ENCODE results near the gene PLOD2. TPM values are rescaled to one million over a fixed set of nuclear protein-coding genes. Genes with fewer than 3 reads are reported as not detected.

The PLOD2 gene
- total RNA-seq, 1 donor: 345 TPM

DNA sequence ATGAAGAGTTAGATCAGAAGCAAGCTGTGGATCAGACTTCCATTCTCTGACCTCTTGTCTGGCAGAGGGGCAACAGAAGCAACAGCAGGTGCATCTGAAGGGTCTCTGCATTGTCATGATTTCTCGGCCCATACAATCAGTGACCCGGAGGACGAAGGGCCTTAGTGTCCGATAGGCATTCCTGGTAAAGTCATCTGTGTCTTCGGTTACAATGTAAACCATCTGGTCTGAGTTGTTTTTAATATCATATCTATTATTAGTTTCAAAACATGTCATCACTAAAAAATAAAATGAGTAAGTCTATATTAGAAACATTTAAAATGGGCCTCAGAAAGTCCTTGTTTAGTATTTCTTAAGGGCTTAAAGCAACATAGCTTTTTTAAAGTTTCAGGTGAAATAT lies 38.8 kb upstream of the PLOD2 start:
- Histone ChIP-seq H4K20me1 (ENCODE audit: insufficient read depth, low read length) (no peaks in the 10 kb centered on the region), H3K79me2 (ENCODE audit: insufficient read depth, low read length) (no peaks in the 10 kb centered on the region), H3K36me3 (ENCODE audit: insufficient read depth, low read length) (peaks cover 5% of the 10 kb centered on the region), H3K27ac (ENCODE audit: low read depth, low read length) (no peak overlapping the region), H3K4me1 (ENCODE audit: insufficient read depth, low read length) (no peaks in the 10 kb centered on the region), H3K4me2 (ENCODE audit: insufficient read depth, low read length) (no peak overlapping the region), H3K27me3 (ENCODE audit: insufficient read depth, low read length) (no peaks in the 10 kb centered on the region), H2AFZ (ENCODE audit: low read length) (no peak overlapping the region), H3K4me3 (ENCODE audit: insufficient read depth, low read length) (no peak overlapping the region), H3K9me3 (ENCODE audit: low read depth, low read length) (no peaks in the 10 kb centered on the region)
- no peak for DNase-seq (ENCODE audit: insufficient read length, low spot score, missing footprints)
- TF ChIP-seq, protein P1, sequence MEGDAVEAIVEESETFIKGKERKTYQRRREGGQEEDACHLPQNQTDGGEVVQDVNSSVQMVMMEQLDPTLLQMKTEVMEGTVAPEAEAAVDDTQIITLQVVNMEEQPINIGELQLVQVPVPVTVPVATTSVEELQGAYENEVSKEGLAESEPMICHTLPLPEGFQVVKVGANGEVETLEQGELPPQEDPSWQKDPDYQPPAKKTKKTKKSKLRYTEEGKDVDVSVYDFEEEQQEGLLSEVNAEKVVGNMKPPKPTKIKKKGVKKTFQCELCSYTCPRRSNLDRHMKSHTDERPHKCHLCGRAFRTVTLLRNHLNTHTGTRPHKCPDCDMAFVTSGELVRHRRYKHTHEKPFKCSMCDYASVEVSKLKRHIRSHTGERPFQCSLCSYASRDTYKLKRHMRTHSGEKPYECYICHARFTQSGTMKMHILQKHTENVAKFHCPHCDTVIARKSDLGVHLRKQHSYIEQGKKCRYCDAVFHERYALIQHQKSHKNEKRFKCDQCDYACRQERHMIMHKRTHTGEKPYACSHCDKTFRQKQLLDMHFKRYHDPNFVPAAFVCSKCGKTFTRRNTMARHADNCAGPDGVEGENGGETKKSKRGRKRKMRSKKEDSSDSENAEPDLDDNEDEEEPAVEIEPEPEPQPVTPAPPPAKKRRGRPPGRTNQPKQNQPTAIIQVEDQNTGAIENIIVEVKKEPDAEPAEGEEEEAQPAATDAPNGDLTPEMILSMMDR (IDR thresholded peaks at IDR 0.05; ENCODE audit: extremely low read depth, low read depth, low read length): no peak

DNA sequence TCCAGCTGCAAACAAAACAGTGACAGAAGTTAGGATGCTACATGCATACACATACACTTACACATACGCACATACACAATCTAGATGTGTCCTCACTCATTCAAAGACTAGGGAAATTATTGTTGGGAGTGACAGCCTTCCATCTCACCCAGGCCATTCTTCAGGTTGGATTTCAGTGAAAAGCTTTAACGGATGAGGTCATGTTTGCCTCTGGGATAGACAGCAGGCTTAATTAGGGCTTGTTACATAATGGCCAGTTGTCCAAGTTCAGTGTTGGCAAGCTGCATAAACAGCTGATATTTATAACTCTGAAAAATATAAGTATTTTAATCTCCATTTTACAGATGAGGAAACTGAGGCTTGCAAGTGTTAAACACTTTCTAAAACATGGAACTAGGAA lies 35.8 kb upstream of the PLOD2 start:
- no peak for DNase-seq (ENCODE audit: insufficient read length, low spot score, missing footprints)
- H3K27ac ChIP-seq (ENCODE audit: low read depth, low read length): no peak overlapping the region
- TF ChIP-seq, protein P1 (IDR thresholded peaks at IDR 0.05; ENCODE audit: extremely low read depth, low read depth, low read length): no peak
- no peaks in the 10 kb centered on the region for H3K4me1 ChIP-seq (ENCODE audit: insufficient read depth, low read length)
- no peaks in the 10 kb centered on the region for H3K27me3 ChIP-seq (ENCODE audit: insufficient read depth, low read length)
- no peak overlapping the region for H3K4me2 ChIP-seq (ENCODE audit: insufficient read depth, low read length)
- no peaks in the 10 kb centered on the region for H4K20me1 ChIP-seq (ENCODE audit: insufficient read depth, low read length)
- H3K4me3 ChIP-seq (ENCODE audit: insufficient read depth, low read length): no peak overlapping the region
- H3K9me3 ChIP-seq (ENCODE audit: low read depth, low read length): no peaks in the 10 kb centered on the region
- H2AFZ ChIP-seq (ENCODE audit: low read length): no peak overlapping the region
- peaks cover 5% of the 10 kb centered on the region for H3K36me3 ChIP-seq (ENCODE audit: insufficient read depth, low read length)
- no peaks in the 10 kb centered on the region for H3K79me2 ChIP-seq (ENCODE audit: insufficient read depth, low read length)

DNA sequence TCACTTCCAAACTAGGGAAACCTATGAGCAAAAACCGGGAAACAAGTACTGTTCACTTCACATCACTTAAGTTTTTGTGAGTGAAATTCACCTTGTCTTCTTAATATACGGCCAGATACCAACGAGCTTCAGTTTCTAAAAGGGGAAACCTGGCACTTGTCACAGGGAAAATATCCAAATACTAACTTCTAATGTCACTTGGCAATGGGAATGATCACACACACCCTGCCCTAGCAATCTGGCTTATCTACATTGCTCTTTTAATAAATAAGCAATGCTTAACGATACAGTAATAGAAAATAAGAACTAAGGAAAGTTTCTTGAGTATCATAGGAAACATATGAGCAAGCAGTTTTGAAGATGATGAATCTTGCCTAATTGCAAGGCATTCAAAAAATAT lies 34.6 kb upstream of the PLOD2 start:
- no peaks in the 10 kb centered on the region for H4K20me1 ChIP-seq (ENCODE audit: insufficient read depth, low read length)
- H3K79me2 ChIP-seq (ENCODE audit: insufficient read depth, low read length): no peaks in the 10 kb centered on the region
- no peaks in the 10 kb centered on the region for H3K27me3 ChIP-seq (ENCODE audit: insufficient read depth, low read length)
- H3K4me1 ChIP-seq (ENCODE audit: insufficient read depth, low read length): no peaks in the 10 kb centered on the region
- no peak overlapping the region for H3K4me2 ChIP-seq (ENCODE audit: insufficient read depth, low read length)
- H3K27ac ChIP-seq (ENCODE audit: low read depth, low read length): no peak overlapping the region
- H3K36me3 ChIP-seq (ENCODE audit: insufficient read depth, low read length): peaks cover 5% of the 10 kb centered on the region
- no peaks in the 10 kb centered on the region for H3K9me3 ChIP-seq (ENCODE audit: low read depth, low read length)
- no peak overlapping the region for H3K4me3 ChIP-seq (ENCODE audit: insufficient read depth, low read length)
- TF ChIP-seq, protein P1 (IDR thresholded peaks at IDR 0.05; ENCODE audit: extremely low read depth, low read depth, low read length): no peak
- DNase-seq (ENCODE audit: insufficient read length, low spot score, missing footprints): no peak
- no peak overlapping the region for H2AFZ ChIP-seq (ENCODE audit: low read length)

DNA sequence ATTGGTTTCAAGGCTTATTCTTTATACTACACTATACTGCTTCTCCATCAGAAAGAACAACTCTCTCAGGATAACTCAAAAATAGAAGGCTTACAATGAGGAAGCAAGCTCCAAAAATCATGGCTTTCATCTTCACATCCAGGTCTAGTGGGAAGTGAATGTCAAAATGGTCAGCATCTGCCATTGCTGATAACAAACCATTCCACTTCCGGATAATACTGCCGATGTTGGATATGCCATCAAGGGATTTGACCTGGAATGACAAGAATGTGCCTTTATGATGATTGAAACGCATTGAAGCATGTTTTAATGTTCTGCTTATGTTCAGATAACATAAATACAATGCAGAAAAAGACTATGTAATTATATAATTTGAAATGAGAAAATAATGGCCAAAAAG lies 34.0 kb upstream of the PLOD2 start:
- no peak overlapping the region for H3K27ac ChIP-seq (ENCODE audit: low read depth, low read length)
- H3K4me1 ChIP-seq (ENCODE audit: insufficient read depth, low read length): no peaks in the 10 kb centered on the region
- H3K79me2 ChIP-seq (ENCODE audit: insufficient read depth, low read length): no peaks in the 10 kb centered on the region
- no peaks in the 10 kb centered on the region for H3K27me3 ChIP-seq (ENCODE audit: insufficient read depth, low read length)
- DNase-seq (ENCODE audit: insufficient read length, low spot score, missing footprints): no peak
- no peaks in the 10 kb centered on the region for H3K9me3 ChIP-seq (ENCODE audit: low read depth, low read length)
- no peak overlapping the region for H2AFZ ChIP-seq (ENCODE audit: low read length)
- no peaks in the 10 kb centered on the region for H4K20me1 ChIP-seq (ENCODE audit: insufficient read depth, low read length)
- no peak overlapping the region for H3K4me3 ChIP-seq (ENCODE audit: insufficient read depth, low read length)
- TF ChIP-seq, protein P1 (IDR thresholded peaks at IDR 0.05; ENCODE audit: extremely low read depth, low read depth, low read length): no peak
- no peak overlapping the region for H3K4me2 ChIP-seq (ENCODE audit: insufficient read depth, low read length)
- H3K36me3 ChIP-seq (ENCODE audit: insufficient read depth, low read length): peaks cover 5% of the 10 kb centered on the region
